GF-D8 (cell line): ENCODE results near the gene WDR27.
"Not testable (repeated sequence)": the region's sequence is repeated elsewhere in the genome, so short reads cannot be mapped to it uniquely, and the experiment has no call there.

Experiments used
- DNase-seq: peaks from one replicate; lab custom pipeline; 2025; lab: John Stamatoyannopoulos, UW

WDR27 gene

DNA sequence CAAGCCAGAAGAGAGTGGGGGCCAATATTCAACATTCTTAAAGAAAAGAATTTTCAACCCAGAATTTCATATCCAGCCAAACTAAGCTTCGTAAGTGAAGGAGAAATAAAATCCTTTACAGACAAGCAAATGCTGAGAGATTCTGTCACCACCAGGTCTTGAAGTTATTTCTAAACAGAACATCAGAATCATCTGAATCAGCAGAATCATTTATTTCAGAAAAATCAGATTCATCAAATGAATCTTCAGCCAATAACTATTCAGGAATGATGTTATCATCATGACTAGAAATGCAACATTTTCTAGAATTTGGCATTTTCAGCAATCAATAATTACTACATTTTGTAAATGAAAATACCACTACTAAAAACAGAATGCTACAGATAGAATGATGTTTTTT is 100.7 kb downstream of the WDR27 start:
- not testable (repeated sequence) for DNase-seq

DNA sequence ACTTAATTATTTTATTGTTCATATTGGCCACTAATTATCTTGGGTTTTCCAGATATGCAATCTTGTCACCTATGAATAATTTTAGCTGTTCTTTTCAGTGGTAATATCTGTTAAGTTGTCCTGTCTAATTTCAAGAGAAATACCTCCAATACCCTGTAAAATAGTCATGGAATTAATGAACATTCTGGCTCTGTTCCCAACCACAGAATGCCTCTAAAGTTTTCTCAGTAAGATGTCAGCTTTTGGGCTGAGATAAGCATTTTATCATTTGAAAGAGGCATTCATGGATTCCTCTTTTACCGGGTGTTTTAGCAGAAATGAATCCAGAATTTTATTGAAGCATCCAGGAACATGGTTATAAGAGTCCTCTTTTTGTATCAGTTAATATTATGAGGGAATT is 109.3 kb downstream of the WDR27 start:
- DNase-seq, result no peak

DNA sequence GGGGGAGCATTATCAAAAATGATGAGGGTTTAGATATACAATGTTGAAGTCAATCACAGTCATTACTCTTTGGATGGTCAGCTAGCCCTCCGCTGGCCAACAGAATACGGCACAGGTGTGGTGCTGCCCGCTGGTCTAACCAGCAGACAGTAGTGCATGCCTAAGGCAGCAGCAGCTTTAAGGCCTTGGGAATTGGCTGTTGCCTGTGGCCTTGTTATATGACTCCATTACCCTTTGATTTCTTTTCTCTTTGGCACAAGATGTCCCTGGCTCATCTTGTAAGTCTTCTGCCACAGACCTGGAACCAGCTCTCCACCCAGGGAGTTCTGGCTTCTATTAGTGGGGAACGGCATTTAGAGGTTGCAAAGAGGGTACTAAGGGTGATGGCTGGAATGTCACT is 110.2 kb downstream of the WDR27 start:
- DNase-seq, result no peak

- no peak for DNase-seq
Observed at GRCh38 chr6:169590376-169590939, 111.4 kb downstream of the WDR27 start.

DNA sequence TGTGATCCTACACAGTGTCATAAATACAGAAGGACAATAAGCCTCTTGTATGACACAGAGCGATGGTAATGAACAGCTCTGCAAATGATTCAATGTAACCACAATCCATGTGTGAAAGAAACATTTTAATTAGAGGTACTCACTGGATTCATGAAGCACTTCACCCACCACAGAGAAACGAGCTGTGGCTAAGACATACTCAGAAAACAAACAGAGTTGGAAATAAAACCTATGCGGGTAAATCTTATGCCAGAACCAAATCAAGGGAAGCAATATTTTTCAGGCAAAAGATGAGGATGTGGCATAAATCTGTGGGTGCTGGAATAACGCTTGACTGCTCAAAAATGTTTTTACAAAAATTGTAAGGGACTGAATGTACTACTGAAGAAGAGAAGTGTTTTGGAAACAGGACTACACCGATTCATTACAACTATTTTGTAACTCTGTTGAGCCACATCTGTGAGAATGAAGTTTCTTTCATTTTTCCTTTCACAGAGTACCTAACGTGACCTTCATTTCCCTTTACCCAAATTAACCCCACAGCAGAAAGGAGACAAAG is 112.1 kb downstream of the WDR27 start:
- DNase-seq, result no peak

GRCh38 chr6:169589293-169589692 is 112.5 kb downstream of the WDR27 start:
- no peak for DNase-seq

GRCh38 chr6:169587975-169588374 is 113.9 kb downstream of the WDR27 start:
- DNase-seq, result no peak

GRCh38 chr6:169583886-169584541 is 117.8 kb downstream of the WDR27 start:
- no peak for DNase-seq

- no peak for DNase-seq
Observed at GRCh38 chr6:169579407-169580111, 122.3 kb downstream of the WDR27 start.

DNA sequence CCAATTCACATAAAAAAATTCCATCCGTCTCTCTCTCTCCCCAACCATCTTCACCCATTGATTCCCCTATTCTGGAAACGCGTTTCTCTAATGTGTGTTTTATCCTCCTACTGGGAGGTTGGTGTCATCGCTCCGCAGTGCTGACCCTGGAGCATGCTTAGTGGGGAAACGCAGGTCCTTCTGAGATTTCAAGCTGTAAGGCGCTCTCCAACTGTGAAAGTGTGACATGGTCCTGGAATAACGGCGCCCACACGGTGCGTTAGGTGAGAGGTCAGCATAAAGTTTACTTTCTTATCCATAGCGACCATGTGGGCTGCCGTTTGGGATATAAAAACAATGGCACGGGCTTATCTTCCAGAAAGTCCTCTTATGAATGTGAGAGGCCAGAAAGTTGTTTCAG is 123.9 kb downstream of the WDR27 start:
- DNase-seq, result no peak

DNA sequence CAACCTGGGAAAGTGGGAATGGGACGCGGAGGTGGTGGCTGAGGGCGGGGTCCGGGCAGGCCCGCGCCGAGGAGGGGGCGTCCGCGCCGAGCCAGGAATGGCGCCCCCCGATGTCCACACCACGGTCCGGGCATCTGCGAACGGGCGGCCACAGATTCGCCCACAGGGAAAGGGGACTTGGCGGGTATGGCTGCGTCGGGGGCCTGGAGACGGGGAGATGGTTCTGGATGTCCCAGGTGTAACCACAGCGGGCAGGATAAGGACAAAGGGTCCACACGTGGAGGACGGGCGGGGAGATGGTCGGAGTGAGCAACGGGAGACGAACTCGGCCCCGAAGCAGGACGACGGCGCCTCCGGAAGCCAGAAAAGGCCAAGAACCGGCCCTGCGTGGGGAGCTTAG is 124.6 kb downstream of the WDR27 start:
- DNase-seq, result no peak

DNA sequence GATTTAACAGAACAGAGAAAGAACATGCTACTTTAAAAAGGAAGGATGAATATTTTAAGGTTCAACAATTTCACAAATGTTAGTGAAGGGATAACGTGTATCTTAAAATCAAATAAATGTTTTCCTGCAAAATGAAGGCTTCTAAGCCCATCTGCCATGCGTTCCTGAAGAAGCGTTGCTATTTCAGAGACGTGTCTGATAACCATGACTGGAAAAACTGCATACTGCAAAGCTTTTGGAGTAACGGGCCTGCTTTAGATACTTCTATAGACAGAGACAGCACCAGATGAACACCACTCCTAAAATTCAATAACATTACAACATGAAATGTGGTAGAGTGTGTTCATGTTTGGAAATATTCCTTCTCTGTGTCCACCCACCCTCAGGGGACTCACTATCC is 126.0 kb downstream of the WDR27 start:
- no peak for DNase-seq

- no peak for DNase-seq
Observed at GRCh38 chr6:169575365-169575764, 126.5 kb downstream of the WDR27 start.

GRCh38 chr6:169574420-169574819 is 127.4 kb downstream of the WDR27 start:
- DNase-seq, result no peak

DNA sequence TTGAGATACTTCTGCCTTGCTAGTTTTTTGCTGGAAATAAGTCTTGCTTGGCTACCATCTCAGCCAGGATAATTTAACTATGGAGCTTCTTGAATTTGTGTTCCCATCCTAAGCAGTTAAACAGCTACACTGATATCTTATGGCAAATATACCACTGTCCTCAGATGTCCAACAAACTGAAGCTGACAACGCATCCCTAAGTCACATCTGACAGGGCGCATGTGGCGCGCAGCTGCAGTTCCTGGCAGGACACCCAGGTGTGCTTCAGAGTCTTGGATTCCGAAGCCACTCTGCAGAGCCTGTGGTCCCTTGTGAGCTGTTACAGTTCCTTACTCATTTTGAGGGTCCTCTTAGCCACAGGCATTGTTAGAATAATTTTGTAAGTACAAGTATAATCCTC is 127.9 kb downstream of the WDR27 start:
- DNase-seq, result no peak

DNA sequence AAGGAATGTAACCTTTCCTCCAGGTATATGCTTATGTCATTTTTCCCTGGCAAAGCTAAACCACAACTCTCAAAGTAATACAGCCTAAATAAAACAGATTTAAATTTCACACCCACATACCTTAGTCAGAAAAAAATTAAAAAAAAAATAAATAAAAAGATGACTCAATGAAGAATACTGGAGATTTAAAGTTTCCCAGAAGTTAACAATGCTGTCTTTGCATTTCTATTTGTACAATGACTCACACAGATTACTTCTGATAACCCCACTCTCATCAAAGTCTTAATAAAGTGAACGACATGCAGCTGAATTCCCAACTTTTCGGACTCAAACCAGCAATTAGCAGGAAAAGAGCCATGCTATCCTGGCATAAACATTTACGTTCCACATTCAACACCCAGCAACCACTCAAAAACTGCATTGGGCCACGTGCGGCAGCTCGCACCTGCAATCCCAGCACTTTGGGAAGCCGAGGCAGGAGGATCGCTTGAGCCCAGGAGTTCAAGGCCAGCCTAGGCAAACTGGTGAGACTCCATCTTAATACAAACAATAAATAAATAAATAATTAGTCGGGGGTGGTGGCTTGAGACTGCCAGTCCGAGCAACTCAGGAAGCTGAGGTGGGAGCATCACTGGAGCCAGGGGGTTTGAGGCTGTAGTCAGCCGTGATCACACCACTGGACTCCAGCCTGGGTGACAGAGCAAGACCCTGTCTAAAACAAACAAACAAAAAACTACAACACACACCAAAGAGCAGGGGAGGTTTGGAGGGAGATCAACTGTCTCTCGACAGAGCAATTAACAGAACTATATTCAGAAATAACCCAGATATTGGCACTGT is 130.5 kb downstream of the WDR27 start:
- DNase-seq, result no peak

- no peak for DNase-seq
Observed at GRCh38 chr6:169568314-169569087, 133.3 kb downstream of the WDR27 start.

DNA sequence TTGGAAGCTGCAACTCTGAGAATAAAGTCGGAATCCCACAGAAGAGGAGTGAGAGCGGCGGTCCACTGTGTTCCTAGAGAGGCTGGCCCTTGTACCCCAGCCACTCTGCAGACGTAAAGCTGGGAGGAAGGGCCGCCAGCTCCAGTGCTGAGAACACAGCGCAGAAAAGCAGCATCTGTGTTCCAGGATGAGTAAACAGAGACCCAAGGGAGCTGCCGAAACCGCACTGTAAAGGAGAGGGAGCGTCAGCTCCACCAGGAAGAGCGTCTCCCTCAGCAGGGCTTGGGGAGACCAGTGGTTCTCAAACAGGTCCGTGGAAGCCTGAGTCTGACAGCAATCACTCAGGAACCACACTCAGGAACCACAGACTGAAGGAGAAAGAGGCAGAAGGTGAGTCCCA is 134.0 kb downstream of the WDR27 start:
- DNase-seq, result no peak

DNA sequence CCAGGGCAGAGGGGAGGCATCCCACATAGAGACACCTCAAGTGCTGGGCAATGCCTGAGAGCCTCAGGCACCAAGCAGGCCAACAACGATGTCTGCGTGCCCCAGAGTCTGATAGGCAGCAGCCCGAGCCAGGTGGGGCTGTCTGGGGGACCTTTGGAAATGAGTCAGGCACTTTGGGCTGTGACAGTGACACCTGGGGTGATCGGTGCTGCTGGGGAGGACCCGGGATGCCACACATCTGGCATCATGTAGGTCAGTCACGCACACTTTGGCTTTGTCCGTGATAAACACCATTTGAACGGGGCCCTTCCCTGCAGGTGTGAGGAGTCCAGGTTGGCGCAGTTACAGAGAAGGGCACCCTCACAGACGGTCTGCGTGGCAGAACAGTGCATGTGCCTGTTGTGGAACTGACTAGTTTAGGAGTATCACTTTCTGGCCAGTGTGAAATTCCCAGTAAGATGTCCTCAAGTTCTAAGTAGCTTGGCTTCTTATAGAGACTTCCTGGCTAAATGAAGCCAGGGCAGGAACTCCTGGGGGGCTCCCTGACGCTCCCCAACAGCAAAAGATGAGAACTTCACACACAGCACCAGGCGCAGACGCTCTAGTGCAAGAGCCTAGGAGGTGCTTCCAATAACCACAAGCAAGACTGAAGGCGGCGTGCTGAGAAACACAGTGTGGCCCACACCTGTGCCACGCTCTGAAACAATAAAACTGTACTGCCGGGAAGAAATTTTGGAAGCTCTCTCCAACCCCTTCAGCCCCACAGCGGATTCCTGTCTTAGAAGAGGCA is 134.7 kb downstream of the WDR27 start:
- no peak for DNase-seq

DNA sequence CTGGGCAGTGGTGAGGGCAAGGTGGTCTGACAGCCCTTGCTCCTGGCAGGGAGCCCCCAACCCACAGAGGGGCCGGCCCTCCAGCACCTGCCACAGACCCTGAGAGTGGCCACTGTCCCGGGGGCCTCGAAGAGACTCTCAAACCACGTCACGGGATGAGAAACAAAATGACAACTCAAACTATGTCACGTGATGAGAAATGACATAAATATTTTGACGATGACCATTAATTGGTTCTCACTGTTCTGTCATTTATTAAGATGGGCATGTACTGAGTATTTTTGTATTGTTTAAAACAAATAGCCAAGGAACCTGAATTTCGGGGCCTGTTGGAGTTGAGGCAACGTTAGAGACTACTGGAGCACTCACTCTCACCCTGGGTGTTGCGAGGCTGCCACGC is 135.5 kb downstream of the WDR27 start:
- DNase-seq, result no peak
